Measurements from ENCODE around the gene DNAH6. TPM values are rescaled to one million over a fixed set of nuclear protein-coding genes. Genes with fewer than 3 reads are reported as not detected.

DNAH6 gene
- total RNA-seq, 1 donor from 2014 or later = 1.6 TPM

GRCh38 chr2:84687498-84688149 is 171.3 kb downstream of the DNAH6 start:
- no peak for DNase-seq (ENCODE audit: low read depth)

- DNase-seq (ENCODE audit: low read depth) = no peak
Observed at GRCh38 chr2:84690225-84690624, 173.9 kb downstream of the DNAH6 start.

GRCh38 chr2:84694088-84694622 is 177.9 kb downstream of the DNAH6 start:
- DNase-seq (ENCODE audit: low read depth) = no peak

GRCh38 chr2:84697895-84698294 is 181.6 kb downstream of the DNAH6 start:
- DNase-seq (ENCODE audit: low read depth) = peak; percentile 52

- no peak for DNase-seq (ENCODE audit: low read depth)
Observed at GRCh38 chr2:84700006-84700405, 183.7 kb downstream of the DNAH6 start.

GRCh38 chr2:84701880-84702279 is 185.6 kb downstream of the DNAH6 start:
- DNase-seq (ENCODE audit: low read depth) = peak; percentile 52

GRCh38 chr2:84702941-84703340 is 186.6 kb downstream of the DNAH6 start:
- no peak for DNase-seq (ENCODE audit: low read depth)

GRCh38 chr2:84703831-84704230 is 187.5 kb downstream of the DNAH6 start:
- no peak for DNase-seq (ENCODE audit: low read depth)

GRCh38 chr2:84704505-84705244 is 188.4 kb downstream of the DNAH6 start:
- no peak for DNase-seq (ENCODE audit: low read depth)

GRCh38 chr2:84705858-84706257 is 189.6 kb downstream of the DNAH6 start:
- DNase-seq (ENCODE audit: low read depth) = no peak

GRCh38 chr2:84708442-84708841 is 192.1 kb downstream of the DNAH6 start:
- DNase-seq (ENCODE audit: low read depth) = no peak

- no peak for DNase-seq (ENCODE audit: low read depth)
Observed at GRCh38 chr2:84711651-84712050, 195.4 kb downstream of the DNAH6 start.

GRCh38 chr2:84713441-84713840 is 197.1 kb downstream of the DNAH6 start:
- no peak for DNase-seq (ENCODE audit: low read depth)

- no peak for DNase-seq (ENCODE audit: low read depth)
Observed at GRCh38 chr2:84716564-84716963, 200.3 kb downstream of the DNAH6 start.

GRCh38 chr2:84717302-84717701 is 201.0 kb downstream of the DNAH6 start:
- no peak for DNase-seq (ENCODE audit: low read depth)

- DNase-seq (ENCODE audit: low read depth) = no peak
Observed at GRCh38 chr2:84719434-84719833, 203.1 kb downstream of the DNAH6 start.

- no peak for DNase-seq (ENCODE audit: low read depth)
Observed at GRCh38 chr2:84723831-84724230, 207.5 kb downstream of the DNAH6 start.

GRCh38 chr2:84725717-84726116 is 209.4 kb downstream of the DNAH6 start:
- DNase-seq (ENCODE audit: low read depth) = no peak

- DNase-seq (ENCODE audit: low read depth) = no peak
Observed at GRCh38 chr2:84727315-84727714, 211.0 kb downstream of the DNAH6 start.

GRCh38 chr2:84729224-84729623 is 212.9 kb downstream of the DNAH6 start:
- no peak for DNase-seq (ENCODE audit: low read depth)

- DNase-seq (ENCODE audit: low read depth) = no peak
Observed at GRCh38 chr2:84731185-84731584, 214.9 kb downstream of the DNAH6 start.

- no peak for DNase-seq (ENCODE audit: low read depth)
Observed at GRCh38 chr2:84732897-84733778, 216.8 kb downstream of the DNAH6 start.
